ENCODE measurements around the gene SCLY.

The SCLY gene

DNA sequence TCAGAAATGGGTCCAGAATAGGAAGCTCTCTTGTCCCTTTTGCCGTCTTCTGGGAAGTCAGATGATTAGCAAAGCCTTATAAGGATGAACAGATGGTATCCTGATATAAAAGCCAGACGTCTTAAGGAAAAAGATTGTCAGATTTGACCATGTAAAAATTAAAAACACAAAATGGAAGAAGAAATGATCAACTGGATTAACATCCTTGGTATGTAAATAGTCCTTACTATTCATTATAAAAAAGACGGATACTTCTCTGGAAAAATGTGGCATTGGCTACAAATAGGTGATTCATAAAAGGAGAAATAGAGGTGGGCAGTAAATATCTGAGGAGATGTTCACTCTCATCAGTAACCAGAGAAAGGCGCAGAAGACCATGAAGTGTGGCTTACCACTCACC is 33.7 kb upstream of the SCLY start:
- TF ChIP-seq, protein P1, sequence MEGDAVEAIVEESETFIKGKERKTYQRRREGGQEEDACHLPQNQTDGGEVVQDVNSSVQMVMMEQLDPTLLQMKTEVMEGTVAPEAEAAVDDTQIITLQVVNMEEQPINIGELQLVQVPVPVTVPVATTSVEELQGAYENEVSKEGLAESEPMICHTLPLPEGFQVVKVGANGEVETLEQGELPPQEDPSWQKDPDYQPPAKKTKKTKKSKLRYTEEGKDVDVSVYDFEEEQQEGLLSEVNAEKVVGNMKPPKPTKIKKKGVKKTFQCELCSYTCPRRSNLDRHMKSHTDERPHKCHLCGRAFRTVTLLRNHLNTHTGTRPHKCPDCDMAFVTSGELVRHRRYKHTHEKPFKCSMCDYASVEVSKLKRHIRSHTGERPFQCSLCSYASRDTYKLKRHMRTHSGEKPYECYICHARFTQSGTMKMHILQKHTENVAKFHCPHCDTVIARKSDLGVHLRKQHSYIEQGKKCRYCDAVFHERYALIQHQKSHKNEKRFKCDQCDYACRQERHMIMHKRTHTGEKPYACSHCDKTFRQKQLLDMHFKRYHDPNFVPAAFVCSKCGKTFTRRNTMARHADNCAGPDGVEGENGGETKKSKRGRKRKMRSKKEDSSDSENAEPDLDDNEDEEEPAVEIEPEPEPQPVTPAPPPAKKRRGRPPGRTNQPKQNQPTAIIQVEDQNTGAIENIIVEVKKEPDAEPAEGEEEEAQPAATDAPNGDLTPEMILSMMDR (IDR thresholded peaks at IDR 0.05; ENCODE audit: low read depth, low read length), result no peak
- H3K27me3 ChIP-seq, result no peaks in the 10 kb centered on the region
- no peak overlapping the region for H3K4me3 ChIP-seq (ENCODE audit: low read depth, low read length)
- H3K9me3 ChIP-seq, result no peaks in the 10 kb centered on the region
- no peaks in the 10 kb centered on the region for H3K4me1 ChIP-seq
- H3K36me3 ChIP-seq, result peaks cover 9% of the 10 kb centered on the region
- no peak for DNase-seq

DNA sequence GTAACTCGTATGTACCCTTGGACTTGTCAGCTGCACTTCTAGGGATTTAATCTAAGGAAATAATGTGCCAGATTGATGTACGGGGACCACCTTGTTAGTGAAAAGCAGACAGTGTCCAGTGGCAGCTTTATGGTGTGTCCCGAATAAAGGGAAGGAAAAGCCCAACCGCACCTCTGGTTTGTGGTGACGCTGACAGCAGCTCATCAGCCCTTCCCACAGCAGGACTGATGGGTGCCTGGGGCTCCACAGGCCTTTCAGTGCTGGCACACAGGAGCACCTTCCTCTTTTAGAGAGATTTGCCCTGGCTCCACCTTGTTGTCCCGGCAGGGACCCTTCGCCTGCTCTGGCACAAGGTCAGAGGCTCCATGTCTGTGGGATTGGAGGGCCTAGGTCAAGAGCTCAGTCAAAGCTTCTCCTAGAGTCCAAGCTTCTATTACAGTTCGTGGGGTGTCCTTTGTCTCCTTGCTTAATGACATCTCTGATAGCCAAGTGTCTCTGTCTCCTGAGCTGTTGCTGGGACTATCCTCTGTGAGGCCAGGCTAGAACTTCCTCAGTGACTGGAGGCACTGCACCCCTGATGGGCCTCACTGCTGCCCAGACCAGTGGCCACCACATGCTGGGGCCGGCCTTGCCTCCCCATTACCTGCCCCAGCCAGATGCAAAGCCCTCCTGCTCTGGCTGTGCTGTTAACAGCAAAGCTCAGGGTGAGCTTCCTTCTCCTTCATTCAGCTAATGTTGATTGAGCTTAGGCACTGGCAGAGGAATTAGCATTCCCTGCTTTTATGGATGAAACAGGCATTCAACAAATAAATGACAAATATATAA is 33.0 kb upstream of the SCLY start:
- H3K36me3 ChIP-seq, result peaks cover 9% of the 10 kb centered on the region

DNA sequence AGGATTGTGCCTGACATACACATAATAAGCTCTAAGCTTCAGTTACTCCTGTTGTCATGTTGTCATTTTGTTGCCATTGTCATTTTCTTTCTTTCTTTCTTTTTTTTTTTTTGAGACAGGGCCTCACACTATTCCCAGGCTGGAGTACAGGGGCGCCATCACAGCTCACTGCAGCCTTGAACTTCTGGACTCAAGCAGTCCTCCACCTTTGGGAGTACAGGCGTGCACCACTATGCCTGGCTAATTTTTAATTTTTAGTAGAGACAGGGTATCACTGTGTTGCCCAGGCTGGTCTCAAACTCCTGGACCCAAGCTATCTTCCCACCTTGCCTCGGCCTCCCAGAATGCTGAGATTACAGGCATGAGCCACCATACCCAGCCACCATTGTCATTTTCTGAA is 30.9 kb upstream of the SCLY start:
- Histone ChIP-seq H3K36me3 (peaks cover 9% of the 10 kb centered on the region), H3K27me3 (no peaks in the 10 kb centered on the region), H3K9me3 (no peaks in the 10 kb centered on the region), H3K4me3 (ENCODE audit: low read depth, low read length) (no peak overlapping the region), H3K4me1 (no peaks in the 10 kb centered on the region)
- DNase-seq, result no peak
- TF ChIP-seq, protein P1 (IDR thresholded peaks at IDR 0.05; ENCODE audit: low read depth, low read length), result no peak

More for the DNA sequence above, 33.0 kb upstream of the SCLY start:
- Histone ChIP-seq H3K9me3 (no peaks in the 10 kb centered on the region), H3K4me3 (ENCODE audit: low read depth, low read length) (no peak overlapping the region), H3K27me3 (no peaks in the 10 kb centered on the region), H3K4me1 (no peaks in the 10 kb centered on the region)
- DNase-seq, result no peak
- TF ChIP-seq, protein P1 (IDR thresholded peaks at IDR 0.05; ENCODE audit: low read depth, low read length), result no peak

DNA sequence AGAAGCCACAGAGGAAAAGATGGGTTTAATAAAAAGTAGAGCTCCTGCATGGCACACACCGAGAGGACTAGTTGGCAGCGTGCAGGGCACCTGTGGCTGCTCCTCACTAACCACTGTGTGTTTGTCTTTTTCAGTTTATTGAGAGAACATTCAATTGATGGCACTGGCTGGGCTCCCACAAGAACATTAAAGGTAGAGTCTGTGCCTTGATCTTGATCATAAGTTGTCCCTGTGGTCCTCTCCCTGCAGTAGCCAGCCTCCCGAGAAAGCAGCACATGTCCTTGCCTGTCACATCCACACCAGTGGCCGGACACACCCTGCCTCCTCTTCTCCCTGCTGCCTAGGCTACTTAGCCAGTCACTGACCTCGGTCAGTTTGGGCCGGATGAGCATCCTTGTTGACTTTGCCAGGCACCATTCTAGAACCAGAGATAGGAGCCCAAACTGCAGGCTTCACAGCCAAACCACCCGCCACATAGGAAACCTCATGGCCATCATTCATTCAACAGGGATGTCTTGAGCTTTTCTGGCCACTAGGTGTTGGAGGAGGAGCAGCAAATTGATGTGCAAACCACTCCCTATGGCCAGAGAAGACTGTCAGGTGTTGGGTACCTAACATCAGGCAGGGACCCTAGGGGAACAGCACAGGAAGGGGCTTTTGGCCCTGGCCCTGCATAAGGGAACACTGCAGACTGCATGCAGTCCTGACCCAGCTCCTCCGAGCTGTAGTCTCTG is 30.2 kb upstream of the SCLY start:
- Histone ChIP-seq H3K36me3 (peaks cover 9% of the 10 kb centered on the region), H3K4me1 (no peaks in the 10 kb centered on the region)
- no peak for DNase-seq

DNA sequence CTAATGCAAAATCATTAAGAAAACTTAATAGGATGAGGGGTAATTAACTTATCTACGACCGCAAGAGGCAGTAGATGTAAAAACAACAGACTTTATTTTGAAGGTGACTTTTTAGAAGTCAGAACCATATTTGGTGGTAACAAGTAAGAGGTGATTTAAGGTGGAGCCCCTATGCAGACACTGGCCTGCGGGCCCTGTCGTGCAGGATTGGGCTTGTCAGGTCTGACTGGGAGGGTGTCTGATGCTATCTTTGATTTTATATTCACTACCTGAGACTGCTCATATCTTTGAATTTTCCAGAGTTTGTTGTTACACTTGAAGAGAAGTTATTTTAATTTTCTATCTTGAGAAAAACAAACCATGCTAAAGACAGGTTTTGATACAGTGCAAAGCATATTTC is 29.1 kb upstream of the SCLY start:
- Histone ChIP-seq H3K36me3 (peaks cover 9% of the 10 kb centered on the region; the same call in 1 of the 2 replicates), H3K4me1 (no peaks in the 10 kb centered on the region), H3K9me3 (no peaks in the 10 kb centered on the region), H3K4me3 (ENCODE audit: low read depth, low read length) (no peak overlapping the region), H3K27me3 (no peaks in the 10 kb centered on the region)
- DNase-seq, result no peak
- TF ChIP-seq, protein P1 (IDR thresholded peaks at IDR 0.05; ENCODE audit: low read depth, low read length), result no peak

More for the DNA sequence above, 30.2 kb upstream of the SCLY start:
- no peaks in the 10 kb centered on the region for H3K9me3 ChIP-seq
- no peak overlapping the region for H3K4me3 ChIP-seq (ENCODE audit: low read depth, low read length)
- TF ChIP-seq, protein P1 (IDR thresholded peaks at IDR 0.05; ENCODE audit: low read depth, low read length), result no peak; the same call in 1 of the 2 replicates
- H3K27me3 ChIP-seq, result no peaks in the 10 kb centered on the region
